Astrocyte of the cerebellum (primary cell): ENCODE measurements around the gene ENPP6.

Experiments
- DNase-seq: peaks from one replicate; pipeline ENCODE4 v3.0.0-alpha.2; 2011; ENCODE audit warnings: low read depth
- H3K4me3 ChIP-seq: 2 replicates; pipeline ENCODE4 v1.5.1; 2011; ENCODE audit warnings: mild to moderate bottlenecking, low read depth, low read length, moderate library complexity
- CTCF ChIP-seq: IDR thresholded peaks from 2 replicates; pipeline ENCODE4 v1.5.1; 2012; ENCODE audit warnings: low read length, low read depth, moderate library complexity, mild to moderate bottlenecking; ENCODE audit errors: missing control alignments
- in situ Hi-C: cut with HindIII; loops from 2 replicates; pipeline ENCODE4 v1.10.0; 2017; ENCODE audit warnings: low sequenced_read_pairs

Gene ENPP6

GRCh38 chr4:184188443-184189400, 29.0 kb downstream of the ENPP6 start:
- no peak overlapping the region for H3K4me3 ChIP-seq
- DNase-seq: no peak
- no peak for TF ChIP-seq CTCF
- in situ Hi-C loops: no loop called here

GRCh38 chr4:184177271-184177670, 40.4 kb downstream of the ENPP6 start:
- no peak overlapping the region for H3K4me3 ChIP-seq
- TF ChIP-seq CTCF: no peak
- in situ Hi-C loops: no loop called here
- DNase-seq: no peak

GRCh38 chr4:184174571-184175488, 42.8 kb downstream of the ENPP6 start:
- in situ Hi-C loops: no loop called here
- no peak for DNase-seq
- no peak overlapping the region for H3K4me3 ChIP-seq
- no peak for TF ChIP-seq CTCF

- TF ChIP-seq CTCF: no peak
- H3K4me3 ChIP-seq: no peak overlapping the region
- in situ Hi-C loops: no loop called here
- DNase-seq: no peak
Measured at GRCh38 chr4:184171011-184171410, 46.7 kb downstream of the ENPP6 start.

- in situ Hi-C loops: loop anchor here (5.0 kb wide), 1 partner anchor 322 kb away; no protein-coding TSS in a partner anchor
- no peak for DNase-seq
- no peak overlapping the region for H3K4me3 ChIP-seq
- TF ChIP-seq CTCF: no peak
Measured at GRCh38 chr4:184169225-184169867, 48.3 kb downstream of the ENPP6 start.
